Memory B cell (primary cell): ENCODE results near the gene RBFOX1.

ENCODE experiments used
- ATAC-seq: fragments of 150-1000 bp; cut with Tn5 transposase; 2 replicates; pipeline ENCODE4 v1.10.0; 2021; ENCODE audit warnings: low read depth, mild to moderate bottlenecking, moderate library complexity
- DNase-seq, 2 donors: peaks; one replicate each; pipeline ENCODE4 v3.0.0; 2022; ENCODE audit warnings: low spot score in 2 of 2
- H3K27ac Mint-ChIP-seq: one replicate; pipeline ENCODE4 v1.8.0; 2022; ENCODE audit warnings: mild to moderate bottlenecking, moderate library complexity, mixed read lengths
- H3K27me3 Mint-ChIP-seq: one replicate; pipeline ENCODE4 v1.8.0; 2022; ENCODE audit warnings: mixed read lengths
- H3K36me3 Mint-ChIP-seq: one replicate; pipeline ENCODE4 v1.8.0; 2022; ENCODE audit warnings: mild to moderate bottlenecking, mixed read lengths
- H3K4me1 Mint-ChIP-seq: one replicate; pipeline ENCODE4 v1.8.0; 2022; ENCODE audit warnings: mixed read lengths
- H3K4me3 Mint-ChIP-seq: one replicate; pipeline ENCODE4 v1.8.0; 2022; ENCODE audit warnings: mild to moderate bottlenecking, moderate library complexity, mixed read lengths
- H3K9me3 Mint-ChIP-seq: one replicate; pipeline ENCODE4 v1.8.0; 2022; ENCODE audit warnings: mixed read lengths

RBFOX1 gene

GRCh38 chr16:7596308-7596707, 263.7 kb downstream of the RBFOX1 start:
- H3K36me3 Mint-ChIP-seq, result no peaks in the 10 kb centered on the region
- H3K27ac Mint-ChIP-seq, result no peak overlapping the region
- no peaks in the 10 kb centered on the region for H3K4me1 Mint-ChIP-seq
- no peaks in the 10 kb centered on the region for H3K27me3 Mint-ChIP-seq
- H3K9me3 Mint-ChIP-seq, result peaks cover 5% of the 10 kb centered on the region
- H3K4me3 Mint-ChIP-seq, result no peak overlapping the region
- DNase-seq (no peak), ATAC-seq (no peak)

DNA sequence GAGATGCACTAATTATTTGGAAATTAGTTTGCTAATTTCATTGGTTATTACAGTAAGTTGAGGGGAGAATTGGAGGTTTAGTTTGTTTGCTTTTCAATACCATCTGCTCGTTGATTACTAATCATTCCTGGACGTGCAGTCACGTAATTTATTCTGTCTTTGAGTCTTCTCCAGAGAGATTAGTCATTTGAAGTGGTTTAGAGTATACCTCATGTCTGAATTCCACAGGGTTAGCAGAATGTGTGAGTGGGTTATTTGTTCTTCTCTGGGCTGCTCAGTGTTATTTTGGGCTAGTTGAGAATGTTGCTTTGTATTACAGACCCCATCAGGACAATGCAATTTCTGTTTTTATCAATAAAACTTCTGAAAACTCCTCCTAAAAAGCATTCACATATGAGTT, 265.0 kb downstream of the RBFOX1 start:
- Mint-ChIP-seq H3K4me1 (no peaks in the 10 kb centered on the region), H3K27ac (no peak overlapping the region), H3K27me3 (no peaks in the 10 kb centered on the region), H3K4me3 (no peak overlapping the region), H3K36me3 (no peaks in the 10 kb centered on the region), H3K9me3 (peaks cover 5% of the 10 kb centered on the region)
- no peak for DNase-seq
- ATAC-seq, result no peak

DNA sequence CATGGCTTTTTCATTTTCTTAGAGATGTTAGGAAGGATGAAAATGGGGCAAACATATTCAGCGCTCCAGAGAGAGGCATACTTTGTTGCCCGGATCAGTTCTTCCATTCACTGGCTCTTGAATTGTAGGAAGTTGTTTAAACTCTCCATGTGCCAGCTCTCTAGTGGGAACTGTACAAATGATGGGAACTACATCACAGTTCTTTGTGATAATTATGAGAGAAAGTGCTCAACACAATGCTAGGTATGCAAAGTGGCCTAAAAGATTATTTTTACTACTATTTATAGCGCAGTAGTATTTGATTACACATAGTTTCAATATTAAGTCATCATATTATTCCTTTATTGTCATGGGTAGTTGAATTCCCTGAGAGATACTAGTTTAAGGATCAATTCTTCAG, 268.5 kb downstream of the RBFOX1 start:
- Mint-ChIP-seq H3K36me3 (no peaks in the 10 kb centered on the region), H3K4me1 (no peaks in the 10 kb centered on the region), H3K27ac (no peak overlapping the region), H3K9me3 (peaks cover 9% of the 10 kb centered on the region), H3K27me3 (no peaks in the 10 kb centered on the region), H3K4me3 (no peak overlapping the region)
- no peak for DNase-seq
- ATAC-seq, result no peak

- peaks cover 5% of the 10 kb centered on the region for H3K9me3 Mint-ChIP-seq
- no peaks in the 10 kb centered on the region for H3K4me1 Mint-ChIP-seq
- no peak overlapping the region for H3K27ac Mint-ChIP-seq
- no peaks in the 10 kb centered on the region for H3K36me3 Mint-ChIP-seq
- no peak overlapping the region for H3K4me3 Mint-ChIP-seq
- ATAC-seq (no peak), DNase-seq (no peak)
- H3K27me3 Mint-ChIP-seq, result no peaks in the 10 kb centered on the region
These were observed 269.8 kb downstream of the RBFOX1 start for GRCh38 chr16:7602291-7602950.

GRCh38 chr16:7605812-7606211, 273.2 kb downstream of the RBFOX1 start:
- Mint-ChIP-seq H3K27ac (no peak overlapping the region), H3K27me3 (no peaks in the 10 kb centered on the region), H3K4me3 (no peak overlapping the region), H3K36me3 (no peaks in the 10 kb centered on the region), H3K9me3 (peaks cover 6% of the 10 kb centered on the region), H3K4me1 (no peaks in the 10 kb centered on the region)
- DNase-seq, result no peak
- ATAC-seq, result no peak

GRCh38 chr16:7612671-7613070, 280.0 kb downstream of the RBFOX1 start:
- DNase-seq (no peak), ATAC-seq (no peak)
- Mint-ChIP-seq H3K4me3 (no peak overlapping the region), H3K27ac (no peak overlapping the region), H3K4me1 (no peaks in the 10 kb centered on the region), H3K9me3 (peaks cover 6% of the 10 kb centered on the region), H3K27me3 (no peaks in the 10 kb centered on the region), H3K36me3 (no peaks in the 10 kb centered on the region)

DNA sequence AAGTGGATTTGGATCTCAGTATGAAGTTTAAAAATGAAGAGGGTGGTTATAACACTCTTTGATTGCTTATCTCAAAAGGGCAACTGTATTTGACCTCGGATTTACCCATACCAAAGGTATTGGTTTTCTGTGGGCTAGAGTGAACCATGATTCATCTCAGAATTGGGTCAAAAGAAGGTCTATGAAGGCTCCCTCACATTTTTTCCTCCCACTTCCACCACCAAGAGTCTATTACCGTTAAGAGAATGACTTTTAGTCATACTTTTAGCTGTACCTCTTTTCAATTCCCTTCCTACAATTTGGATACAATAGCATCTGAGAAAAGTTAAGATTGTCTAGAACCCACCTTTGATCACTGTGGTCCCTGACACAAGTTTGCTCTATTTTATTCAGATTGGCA, 280.9 kb downstream of the RBFOX1 start:
- Mint-ChIP-seq H3K4me3 (no peak overlapping the region), H3K9me3 (peaks cover 7% of the 10 kb centered on the region), H3K27ac (no peak overlapping the region), H3K36me3 (no peaks in the 10 kb centered on the region), H3K4me1 (no peaks in the 10 kb centered on the region), H3K27me3 (no peaks in the 10 kb centered on the region)
- DNase-seq (no peak), ATAC-seq (no peak)

- Mint-ChIP-seq H3K36me3 (no peaks in the 10 kb centered on the region), H3K27ac (no peak overlapping the region), H3K4me1 (no peaks in the 10 kb centered on the region), H3K4me3 (no peak overlapping the region), H3K9me3 (peaks cover 7% of the 10 kb centered on the region), H3K27me3 (no peaks in the 10 kb centered on the region)
- DNase-seq, result no peak
- ATAC-seq, result no peak
These were observed 281.6 kb downstream of the RBFOX1 start for GRCh38 chr16:7614021-7614795.

- DNase-seq (no peak), ATAC-seq (no peak)
- Mint-ChIP-seq H3K27ac (no peak overlapping the region), H3K4me1 (no peaks in the 10 kb centered on the region), H3K9me3 (peaks cover 7% of the 10 kb centered on the region), H3K4me3 (no peak overlapping the region), H3K36me3 (no peaks in the 10 kb centered on the region), H3K27me3 (no peaks in the 10 kb centered on the region)
These were observed 282.9 kb downstream of the RBFOX1 start for GRCh38 chr16:7615565-7615964.

GRCh38 chr16:7624871-7625766, 292.5 kb downstream of the RBFOX1 start:
- no peaks in the 10 kb centered on the region for H3K27me3 Mint-ChIP-seq
- peaks cover 8% of the 10 kb centered on the region for H3K9me3 Mint-ChIP-seq
- DNase-seq, result no peak
- no peak for ATAC-seq
- no peak overlapping the region for H3K4me3 Mint-ChIP-seq
- no peaks in the 10 kb centered on the region for H3K4me1 Mint-ChIP-seq
- no peak overlapping the region for H3K27ac Mint-ChIP-seq
- no peaks in the 10 kb centered on the region for H3K36me3 Mint-ChIP-seq

- Mint-ChIP-seq H3K27me3 (no peaks in the 10 kb centered on the region), H3K9me3 (peaks cover 17% of the 10 kb centered on the region), H3K4me3 (no peak overlapping the region), H3K36me3 (no peaks in the 10 kb centered on the region), H3K4me1 (no peaks in the 10 kb centered on the region), H3K27ac (no peak overlapping the region)
- ATAC-seq, result no peak
- DNase-seq, result no peak
These were observed 296.3 kb downstream of the RBFOX1 start for GRCh38 chr16:7628981-7629380.

DNA sequence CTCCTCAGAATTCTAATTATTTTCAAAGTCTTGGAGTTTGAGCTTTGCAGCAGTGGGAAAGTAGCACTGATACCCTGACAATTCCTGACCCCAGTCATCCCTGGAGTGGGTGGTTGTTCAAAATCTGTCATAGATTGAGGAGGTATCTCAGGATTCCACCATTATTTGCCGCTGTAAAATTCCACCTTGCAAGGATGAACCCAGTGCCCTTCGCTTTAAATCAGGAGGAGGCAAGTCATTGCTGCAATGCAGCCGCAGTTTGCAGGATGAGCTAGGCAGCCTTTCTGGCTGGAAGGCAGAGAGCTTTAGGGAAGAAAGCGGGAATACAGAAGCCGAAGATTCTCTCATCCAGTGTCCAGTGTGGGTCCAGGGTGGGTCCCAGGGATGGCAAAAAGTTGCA, 296.9 kb downstream of the RBFOX1 start:
- Mint-ChIP-seq H3K27me3 (no peaks in the 10 kb centered on the region), H3K27ac (no peak overlapping the region), H3K4me3 (no peak overlapping the region), H3K4me1 (no peaks in the 10 kb centered on the region), H3K36me3 (no peaks in the 10 kb centered on the region), H3K9me3 (peaks cover 17% of the 10 kb centered on the region)
- DNase-seq (no peak), ATAC-seq (no peak)

- Mint-ChIP-seq H3K9me3 (peaks cover 9% of the 10 kb centered on the region), H3K4me3 (no peak overlapping the region), H3K27me3 (no peaks in the 10 kb centered on the region), H3K27ac (no peak overlapping the region), H3K4me1 (no peaks in the 10 kb centered on the region), H3K36me3 (no peaks in the 10 kb centered on the region)
- no peak for ATAC-seq
- no peak for DNase-seq
These were observed 304.8 kb downstream of the RBFOX1 start for GRCh38 chr16:7637446-7637845.

- ATAC-seq, result no peak
- H3K4me3 Mint-ChIP-seq, result no peak overlapping the region
- H3K36me3 Mint-ChIP-seq, result no peaks in the 10 kb centered on the region
- H3K4me1 Mint-ChIP-seq, result no peaks in the 10 kb centered on the region
- DNase-seq, result no peak
- H3K27me3 Mint-ChIP-seq, result no peaks in the 10 kb centered on the region
- H3K9me3 Mint-ChIP-seq, result peaks cover 9% of the 10 kb centered on the region
- no peak overlapping the region for H3K27ac Mint-ChIP-seq
These were observed 305.7 kb downstream of the RBFOX1 start for GRCh38 chr16:7638306-7638705.
